HepG2 (cell line): Measurements from ENCODE around the gene PKMYT1. TPM values are rescaled to one million over a fixed set of nuclear protein-coding genes. Genes with fewer than 3 reads are reported as not detected.

Experiments used
- ARNT ChIP-seq: fragments of 450-650 bp; IDR thresholded peaks from 2 replicates; pipeline ENCODE4 v1.6.1; 2017
- ATF7 ChIP-seq, 2 experiments: fragments of 450-650 bp in 1 of 2; sonication (generic) in 1 of 2; formaldehyde crosslinking in 1 of 2; IDR thresholded peaks; 2 replicates each; pipeline versions ENCODE4 v1.4.0 to v1.6.1; 2016 to 2020; ENCODE audit warnings: antibody characterized with exemption in 1 of 2, mild to moderate bottlenecking in 1 of 2, missing genetic modification reagents in 1 of 2
- FOSL1 ChIP-seq: sonication (generic); formaldehyde crosslinking; IDR thresholded peaks from 2 replicates; pipeline ENCODE4 v1.9.0; 2021; ENCODE audit warnings: missing genetic modification reagents, borderline replicate concordance
- HNF4G ChIP-seq, 2 experiments: sonication (generic) in 1 of 2; formaldehyde crosslinking in 1 of 2; IDR thresholded peaks; 2 replicates each; pipeline versions ENCODE4 v1.4.0 to v1.6.1; 2011 to 2020; ENCODE audit warnings: borderline replicate concordance in 2 of 2, low read depth in 2 of 2, mild to moderate bottlenecking in 2 of 2, low read length in 1 of 2, missing genetic modification reagents in 1 of 2, moderate library complexity in 1 of 2
- JUN ChIP-seq: sonication (generic); formaldehyde crosslinking; IDR thresholded peaks from 2 replicates; pipeline ENCODE4 v1.4.0; 2020; ENCODE audit warnings: mild to moderate bottlenecking, missing genetic modification reagents
- JUND ChIP-seq: sonication (generic); formaldehyde crosslinking; IDR thresholded peaks from 2 replicates; pipeline ENCODE4 v1.8.0; 2022; ENCODE audit warnings: mild to moderate bottlenecking, missing genetic modification reagents
- KAT7 ChIP-seq: IDR thresholded peaks from 2 replicates; pipeline ENCODE4 v1.6.1; 2018; ENCODE audit warnings: borderline replicate concordance, missing compliant biosample characterization
- KDM3A ChIP-seq: IDR thresholded peaks from 2 replicates; pipeline ENCODE4 v1.6.1; 2018; ENCODE audit warnings: low read depth, missing compliant biosample characterization
- POLR2A ChIP-seq, 2 experiments: IDR thresholded peaks; 2 replicates each; pipeline ENCODE4 v1.6.1; 2011; ENCODE audit warnings: low read depth in 2 of 2, low read length in 2 of 2, mild to moderate bottlenecking in 1 of 2, moderate library complexity in 1 of 2; ENCODE audit not compliant: insufficient read depth in 1 of 2
- REXO4 ChIP-seq: sonication (generic); formaldehyde crosslinking; IDR thresholded peaks from 2 replicates; pipeline ENCODE4 v1.8.0; 2022; ENCODE audit warnings: missing genetic modification reagents, mild to moderate bottlenecking, borderline replicate concordance
- SP2 ChIP-seq: sonication (generic); formaldehyde crosslinking; IDR thresholded peaks from 2 replicates; pipeline ENCODE4 v1.5.1; 2020; ENCODE audit warnings: mild to moderate bottlenecking, missing genetic modification reagents
- SP5 ChIP-seq: IDR thresholded peaks from 2 replicates; pipeline ENCODE4 v1.6.1; 2016; ENCODE audit warnings: low read depth, borderline replicate concordance
- SPEN ChIP-seq: sonication (generic); formaldehyde crosslinking; IDR thresholded peaks from 2 replicates; pipeline ENCODE4 v1.5.1; 2020; ENCODE audit warnings: low read depth, mild to moderate bottlenecking, missing genetic modification reagents
- TARDBP ChIP-seq: sonication (generic); formaldehyde crosslinking; IDR thresholded peaks from 2 replicates; pipeline ENCODE4 v1.8.0; 2022; ENCODE audit warnings: mild to moderate bottlenecking, missing genetic modification reagents
- TBP ChIP-seq: sonication (generic); formaldehyde crosslinking; IDR thresholded peaks from 2 replicates; pipeline ENCODE4 v1.5.0; 2020; ENCODE audit warnings: missing genetic modification reagents
- TBX3 ChIP-seq: fragments of 450-650 bp; IDR thresholded peaks from 2 replicates; pipeline ENCODE4 v1.6.1; 2017; ENCODE audit warnings: antibody characterized with exemption, mild to moderate bottlenecking, inconsistent platforms, borderline replicate concordance
- ZC3H4 ChIP-seq: sonication (generic); formaldehyde crosslinking; IDR thresholded peaks from 2 replicates; pipeline ENCODE4 v1.4.0; 2020; ENCODE audit warnings: missing genetic modification reagents, borderline replicate concordance
- ZNF121 ChIP-seq: sonication (generic); formaldehyde crosslinking; IDR thresholded peaks from 2 replicates; pipeline ENCODE4 v1.5.0; 2020; ENCODE audit warnings: mild to moderate bottlenecking, missing genetic modification reagents
- ZNF343 ChIP-seq: sonication (generic); formaldehyde crosslinking; IDR thresholded peaks from 2 replicates; pipeline ENCODE4 v1.4.0; 2020; ENCODE audit warnings: mild to moderate bottlenecking, missing genetic modification reagents
- ZNF652 ChIP-seq: IDR thresholded peaks from 2 replicates; pipeline ENCODE4 v1.6.1; 2016; ENCODE audit warnings: low read depth, borderline replicate concordance
- ZZZ3 ChIP-seq: sonication (generic); formaldehyde crosslinking; IDR thresholded peaks from 2 replicates; pipeline ENCODE4 v1.4.0; 2020; ENCODE audit warnings: missing genetic modification reagents, mild to moderate bottlenecking, borderline replicate concordance
- polyA plus RNA-seq, 8 experiments: library from polyadenylated mRNA; depleted of rRNA in 3 of 8; stranded (reverse) in 7 of 8; unstranded in 1 of 8; fragments of >200 nt; fragmentation: Illumina TruSeq in 4 of 8; extraction: Trizol in 4 of 8; gene quantifications; 2 replicates each; pipeline versions ENCODE4 v1.2.1 to v1.2.3, GENCODE V29; 2011 to 2016; ENCODE audit warnings: low read depth in 4 of 8, missing spikeins in 1 of 8, mixed read lengths in 1 of 8; ENCODE audit not compliant: insufficient read depth in 1 of 8
- total RNA-seq, 5 experiments: library from RNA; depleted of rRNA; stranded (reverse); fragments of >200 nt; fragmentation: Illumina TruSeq; extraction: Trizol; gene quantifications; 2 replicates each; pipeline ENCODE4 v1.2.3, GENCODE V29; 2016; ENCODE audit warnings: low read depth in 1 of 5
- TF ChIP-seq, protein P1 (sequence below): IDR thresholded peaks from 2 replicates; pipeline ENCODE4 v1.4.0; 2020; ENCODE audit warnings: mild to moderate bottlenecking, missing genetic modification reagents
- TF ChIP-seq, protein P2 (sequence below): fragments of 450-650 bp; IDR thresholded peaks from 2 replicates; pipeline ENCODE4 v1.6.1; 2016
- TF ChIP-seq, protein P3 (sequence below): sonication (generic); formaldehyde crosslinking; IDR thresholded peaks from 2 replicates; pipeline ENCODE4 v1.8.0; 2022; ENCODE audit warnings: mild to moderate bottlenecking, missing genetic modification reagents, moderate library complexity
- TF ChIP-seq, protein P4 (sequence below): sonication (generic); formaldehyde crosslinking; IDR thresholded peaks from 2 replicates; pipeline ENCODE4 v1.4.0; 2020; ENCODE audit warnings: missing genetic modification reagents

Gene PKMYT1
- total and polyA plus RNA-seq, 2 of the 13 experiments (the other 11 are each of a cell fraction or from before 2014, with no cell fraction given): 7.0 to 27.8 TPM

DNA sequence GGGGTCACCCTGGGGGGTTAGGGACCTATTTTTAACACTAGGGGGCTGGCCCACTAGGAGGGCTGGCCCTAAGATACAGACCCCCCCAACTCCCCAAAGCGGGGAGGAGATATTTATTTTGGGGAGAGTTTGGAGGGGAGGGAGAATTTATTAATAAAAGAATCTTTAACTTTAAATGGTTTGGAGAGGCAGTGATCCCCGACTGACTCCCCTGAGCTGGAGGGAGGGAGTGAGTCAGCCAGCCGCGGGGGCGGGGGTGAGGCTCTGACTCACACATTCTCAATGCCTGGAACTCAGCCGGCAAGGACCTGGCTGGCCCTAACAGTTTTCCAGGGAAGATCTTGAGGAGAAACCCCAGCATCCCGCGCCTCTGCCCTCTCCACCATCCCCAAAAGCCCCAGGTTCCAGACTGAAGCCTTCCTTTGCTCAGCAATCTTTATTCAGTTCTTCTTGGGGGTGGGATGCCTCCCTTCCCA, 42.0 kb upstream of the PKMYT1 start (continued):
- 0 out of 2 replicates have a peak, but pooled peaks have one; percentile 22 for TF ChIP-seq ZC3H4 (CRISPR knock-in tag)
- TF ChIP-seq HNF4G (IDR thresholded peaks at IDR 0.05; ENCODE audit: borderline replicate concordance, low read depth, low read length): no peak
- TF ChIP-seq HNF4G (CRISPR knock-in tag; IDR thresholded peaks at IDR 0.05; ENCODE audit: borderline replicate concordance, low read depth): no peak
- TF ChIP-seq ZNF121 (CRISPR knock-in tag): no peak
- TF ChIP-seq, protein P1, sequence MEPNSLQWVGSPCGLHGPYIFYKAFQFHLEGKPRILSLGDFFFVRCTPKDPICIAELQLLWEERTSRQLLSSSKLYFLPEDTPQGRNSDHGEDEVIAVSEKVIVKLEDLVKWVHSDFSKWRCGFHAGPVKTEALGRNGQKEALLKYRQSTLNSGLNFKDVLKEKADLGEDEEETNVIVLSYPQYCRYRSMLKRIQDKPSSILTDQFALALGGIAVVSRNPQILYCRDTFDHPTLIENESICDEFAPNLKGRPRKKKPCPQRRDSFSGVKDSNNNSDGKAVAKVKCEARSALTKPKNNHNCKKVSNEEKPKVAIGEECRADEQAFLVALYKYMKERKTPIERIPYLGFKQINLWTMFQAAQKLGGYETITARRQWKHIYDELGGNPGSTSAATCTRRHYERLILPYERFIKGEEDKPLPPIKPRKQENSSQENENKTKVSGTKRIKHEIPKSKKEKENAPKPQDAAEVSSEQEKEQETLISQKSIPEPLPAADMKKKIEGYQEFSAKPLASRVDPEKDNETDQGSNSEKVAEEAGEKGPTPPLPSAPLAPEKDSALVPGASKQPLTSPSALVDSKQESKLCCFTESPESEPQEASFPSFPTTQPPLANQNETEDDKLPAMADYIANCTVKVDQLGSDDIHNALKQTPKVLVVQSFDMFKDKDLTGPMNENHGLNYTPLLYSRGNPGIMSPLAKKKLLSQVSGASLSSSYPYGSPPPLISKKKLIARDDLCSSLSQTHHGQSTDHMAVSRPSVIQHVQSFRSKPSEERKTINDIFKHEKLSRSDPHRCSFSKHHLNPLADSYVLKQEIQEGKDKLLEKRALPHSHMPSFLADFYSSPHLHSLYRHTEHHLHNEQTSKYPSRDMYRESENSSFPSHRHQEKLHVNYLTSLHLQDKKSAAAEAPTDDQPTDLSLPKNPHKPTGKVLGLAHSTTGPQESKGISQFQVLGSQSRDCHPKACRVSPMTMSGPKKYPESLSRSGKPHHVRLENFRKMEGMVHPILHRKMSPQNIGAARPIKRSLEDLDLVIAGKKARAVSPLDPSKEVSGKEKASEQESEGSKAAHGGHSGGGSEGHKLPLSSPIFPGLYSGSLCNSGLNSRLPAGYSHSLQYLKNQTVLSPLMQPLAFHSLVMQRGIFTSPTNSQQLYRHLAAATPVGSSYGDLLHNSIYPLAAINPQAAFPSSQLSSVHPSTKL (CRISPR knock-in tag): peak; percentile 13; the same call in 1 of the 2 replicates
- no peak for TF ChIP-seq TBP (CRISPR knock-in tag)
- TF ChIP-seq, protein P2, sequence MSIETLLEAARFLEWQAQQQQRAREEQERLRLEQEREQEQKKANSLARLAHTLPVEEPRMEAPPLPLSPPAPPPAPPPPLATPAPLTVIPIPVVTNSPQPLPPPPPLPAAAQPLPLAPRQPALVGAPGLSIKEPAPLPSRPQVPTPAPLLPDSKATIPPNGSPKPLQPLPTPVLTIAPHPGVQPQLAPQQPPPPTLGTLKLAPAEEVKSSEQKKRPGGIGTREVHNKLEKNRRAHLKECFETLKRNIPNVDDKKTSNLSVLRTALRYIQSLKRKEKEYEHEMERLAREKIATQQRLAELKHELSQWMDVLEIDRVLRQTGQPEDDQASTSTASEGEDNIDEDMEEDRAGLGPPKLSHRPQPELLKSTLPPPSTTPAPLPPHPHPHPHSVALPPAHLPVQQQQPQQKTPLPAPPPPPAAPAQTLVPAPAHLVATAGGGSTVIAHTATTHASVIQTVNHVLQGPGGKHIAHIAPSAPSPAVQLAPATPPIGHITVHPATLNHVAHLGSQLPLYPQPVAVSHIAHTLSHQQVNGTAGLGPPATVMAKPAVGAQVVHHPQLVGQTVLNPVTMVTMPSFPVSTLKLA: no peak
- TF ChIP-seq ZZZ3 (CRISPR knock-in tag): 0 out of 2 replicates have a peak, but pooled peaks have one; percentile 33
- no peak for TF ChIP-seq ZNF343
- no peak for TF ChIP-seq SPEN (CRISPR knock-in tag)
- no peak for TF ChIP-seq ARNT
- TF ChIP-seq KDM3A (CRISPR knock-in tag): no peak
- TF ChIP-seq KAT7: no peak
- no peak for TF ChIP-seq REXO4 (CRISPR knock-in tag)
- no peak for TF ChIP-seq ZNF652
- TF ChIP-seq, protein P3, sequence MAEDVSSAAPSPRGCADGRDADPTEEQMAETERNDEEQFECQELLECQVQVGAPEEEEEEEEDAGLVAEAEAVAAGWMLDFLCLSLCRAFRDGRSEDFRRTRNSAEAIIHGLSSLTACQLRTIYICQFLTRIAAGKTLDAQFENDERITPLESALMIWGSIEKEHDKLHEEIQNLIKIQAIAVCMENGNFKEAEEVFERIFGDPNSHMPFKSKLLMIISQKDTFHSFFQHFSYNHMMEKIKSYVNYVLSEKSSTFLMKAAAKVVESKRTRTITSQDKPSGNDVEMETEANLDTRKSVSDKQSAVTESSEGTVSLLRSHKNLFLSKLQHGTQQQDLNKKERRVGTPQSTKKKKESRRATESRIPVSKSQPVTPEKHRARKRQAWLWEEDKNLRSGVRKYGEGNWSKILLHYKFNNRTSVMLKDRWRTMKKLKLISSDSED (CRISPR knock-in tag): no peak
- no peak for TF ChIP-seq SP2 (CRISPR knock-in tag)
- TF ChIP-seq FOSL1 (CRISPR knock-in tag): peak; percentile 91
- TF ChIP-seq, protein P4, sequence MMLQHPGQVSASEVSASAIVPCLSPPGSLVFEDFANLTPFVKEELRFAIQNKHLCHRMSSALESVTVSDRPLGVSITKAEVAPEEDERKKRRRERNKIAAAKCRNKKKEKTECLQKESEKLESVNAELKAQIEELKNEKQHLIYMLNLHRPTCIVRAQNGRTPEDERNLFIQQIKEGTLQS (CRISPR knock-in tag): peak; percentile 94
- peak; percentile 92 for TF ChIP-seq JUND (CRISPR knock-in tag)
- TF ChIP-seq SP5 (CRISPR knock-in tag): peak; percentile 40; the same call in 1 of the 2 replicates
- peak; percentile 62; the same call in 1 of the 2 replicates for TF ChIP-seq JUN (CRISPR knock-in tag)
- TF ChIP-seq TARDBP (CRISPR knock-in tag): no peak
- peak in 1 of 2 experiments; percentile 40; a peak in 2 of 4 replicates for TF ChIP-seq POLR2A (IDR thresholded peaks at IDR 0.05; ENCODE audit: insufficient read depth in 1 of 2, low read depth in 2 of 2, low read length in 2 of 2)
- TF ChIP-seq TBX3: no peak
- no peak for TF ChIP-seq ATF7 (IDR thresholded peaks at IDR 0.05)
- TF ChIP-seq ATF7 (CRISPR knock-in tag; IDR thresholded peaks at IDR 0.05): peak; percentile 19; the same call in 1 of the 2 replicates
